WTC11 (cell line): ENCODE data around the gene AFAP1L1. TPM values are rescaled to one million over a fixed set of nuclear protein-coding genes. Genes with fewer than 3 reads are reported as not detected.
"Not testable (repeated sequence)": the region's sequence is repeated elsewhere in the genome, so short reads cannot be mapped to it uniquely, and the experiment has no call there.

ENCODE experiments used
- ATAC-seq: fragments of 200-7000 bp; cut with Tn5 transposase; 2 replicates; pipeline ENCODE4 v1.10.0; 2021; ENCODE audit warnings: mild to moderate bottlenecking, moderate library complexity
- CTCF ChIA-PET: fragments of 300-600 bp; sonication (Branson Sonifier 250); formaldehyde crosslinking; loops from one replicate; lab custom pipeline; 2021; ENCODE audit warnings: antibody characterized with exemption; lab: Charles Lee
- POLR2A ChIA-PET: fragments of 350-600 bp; sonication (Branson Sonifier 250); formaldehyde crosslinking; loops from one replicate; lab custom pipeline; 2021; ENCODE audit warnings: antibody characterized with exemption; lab: Charles Lee
- DNase-seq: peaks from one replicate; pipeline ENCODE4 v3.0.0; 2021; ENCODE audit warnings: low spot score
- H3K27ac Mint-ChIP-seq: 2 replicates; pipeline ENCODE4 v1.8.0; 2021; ENCODE audit warnings: mixed read lengths
- H3K27me3 Mint-ChIP-seq: 2 replicates; pipeline ENCODE4 v1.8.0; 2021; ENCODE audit warnings: low read depth, mild to moderate bottlenecking, moderate library complexity, mixed read lengths
- H3K36me3 Mint-ChIP-seq: 2 replicates; pipeline ENCODE4 v1.8.0; 2021; ENCODE audit warnings: mixed read lengths
- H3K4me1 Mint-ChIP-seq: 2 replicates; pipeline ENCODE4 v1.8.0; 2022; ENCODE audit warnings: mixed read lengths
- H3K4me3 Mint-ChIP-seq: 2 replicates; pipeline ENCODE4 v1.8.0; 2021; ENCODE audit warnings: mild to moderate bottlenecking, moderate library complexity, mixed read lengths
- H3K9me3 Mint-ChIP-seq: 2 replicates; pipeline ENCODE4 v1.8.0; 2021; ENCODE audit warnings: mixed read lengths
- CBFB ChIP-seq: sonication (generic); formaldehyde crosslinking; IDR thresholded peaks from 2 replicates; pipeline ENCODE4 v1.8.1; 2022; ENCODE audit warnings: mild to moderate bottlenecking, low read depth, missing genetic modification reagents
- EMX1 ChIP-seq: fragments of 250-450 bp; sonication (Bioruptor Pico); IDR thresholded peaks from 2 replicates; pipeline ENCODE4 v1.8.0; 2021; ENCODE audit warnings: mild to moderate bottlenecking
- FOXK1 ChIP-seq: sonication (generic); formaldehyde crosslinking; IDR thresholded peaks from 2 replicates; pipeline ENCODE4 v1.8.0; 2022; ENCODE audit warnings: mild to moderate bottlenecking, moderate library complexity, missing genetic modification reagents
- NFYB ChIP-seq: sonication (generic); formaldehyde crosslinking; conservative IDR thresholded peaks from 2 replicates; pipeline ENCODE4 v1.8.0; 2022; ENCODE audit warnings: low read depth, missing genetic modification reagents
- NR2C2 ChIP-seq: sonication (generic); formaldehyde crosslinking; IDR thresholded peaks from 2 replicates; pipeline ENCODE4 v1.8.0; 2022; ENCODE audit warnings: mild to moderate bottlenecking, missing genetic modification reagents
- NR3C1 ChIP-seq: sonication (generic); formaldehyde crosslinking; conservative IDR thresholded peaks from 2 replicates; pipeline ENCODE4 v1.8.1; 2023; ENCODE audit warnings: low read depth, mild to moderate bottlenecking, missing genetic modification reagents
- ZNF263 ChIP-seq: sonication (generic); formaldehyde crosslinking; IDR thresholded peaks from 2 replicates; pipeline ENCODE4 v1.8.1; 2022; ENCODE audit warnings: low read depth, mild to moderate bottlenecking, moderate library complexity, missing genetic modification reagents
- ZNF317 ChIP-seq: sonication (generic); formaldehyde crosslinking; IDR thresholded peaks from 2 replicates; pipeline ENCODE4 v1.8.1; 2023; ENCODE audit warnings: low read depth, mild to moderate bottlenecking, moderate library complexity, missing genetic modification reagents, borderline replicate concordance
- ZNF416 ChIP-seq: fragments of 250-450 bp; sonication (Bioruptor Pico); IDR thresholded peaks from 2 replicates; pipeline ENCODE4 v1.9.0; 2021; ENCODE audit warnings: mild to moderate bottlenecking, inconsistent platforms
- ZNF671 ChIP-seq: fragments of 250-450 bp; sonication (Bioruptor Pico); IDR thresholded peaks from 2 replicates; pipeline ENCODE4 v1.8.0; 2021; ENCODE audit warnings: mild to moderate bottlenecking
- total RNA-seq: library from RNA; stranded (reverse); gene quantifications from 3 replicates; pipeline ENCODE4 v1.2.3, GENCODE V29; 2021
- TF ChIP-seq, protein P1 (sequence below): sonication (generic); formaldehyde crosslinking; IDR thresholded peaks from 2 replicates; pipeline ENCODE4 v1.8.1; 2022; ENCODE audit warnings: mild to moderate bottlenecking, missing genetic modification reagents, moderate library complexity, borderline replicate concordance
- TF ChIP-seq, protein P2 (sequence below): sonication (generic); formaldehyde crosslinking; IDR thresholded peaks from 2 replicates; pipeline ENCODE4 v1.8.1; 2022; ENCODE audit warnings: low read depth, missing genetic modification reagents, borderline replicate concordance
- TF ChIP-seq, protein P3 (sequence below): sonication (generic); formaldehyde crosslinking; IDR thresholded peaks from 2 replicates; pipeline ENCODE4 v1.8.1; 2023; ENCODE audit warnings: mild to moderate bottlenecking, missing genetic modification reagents, moderate library complexity
- TF ChIP-seq, protein P4 (sequence below): fragments of 250-450 bp; sonication (Bioruptor Pico); IDR thresholded peaks from 2 replicates; pipeline ENCODE4 v2.1.2; 2022; ENCODE audit warnings: mild to moderate bottlenecking, moderate library complexity
- TF ChIP-seq, protein P5 (sequence below): sonication (generic); formaldehyde crosslinking; conservative IDR thresholded peaks from 2 replicates; pipeline ENCODE4 v1.8.1; 2023; ENCODE audit warnings: mild to moderate bottlenecking, low read depth, missing genetic modification reagents, moderate library complexity
- TF ChIP-seq, protein P6 (sequence below): sonication (generic); formaldehyde crosslinking; IDR thresholded peaks from 2 replicates; pipeline ENCODE4 v1.8.0; 2022; ENCODE audit warnings: missing genetic modification reagents
- TF ChIP-seq, protein P7 (sequence below): sonication (generic); formaldehyde crosslinking; IDR thresholded peaks from 2 replicates; pipeline ENCODE4 v1.8.1; 2023; ENCODE audit warnings: mild to moderate bottlenecking, missing genetic modification reagents

The AFAP1L1 gene
- total RNA-seq, 1 experiment from 2014 or later: 8.4 TPM

DNA sequence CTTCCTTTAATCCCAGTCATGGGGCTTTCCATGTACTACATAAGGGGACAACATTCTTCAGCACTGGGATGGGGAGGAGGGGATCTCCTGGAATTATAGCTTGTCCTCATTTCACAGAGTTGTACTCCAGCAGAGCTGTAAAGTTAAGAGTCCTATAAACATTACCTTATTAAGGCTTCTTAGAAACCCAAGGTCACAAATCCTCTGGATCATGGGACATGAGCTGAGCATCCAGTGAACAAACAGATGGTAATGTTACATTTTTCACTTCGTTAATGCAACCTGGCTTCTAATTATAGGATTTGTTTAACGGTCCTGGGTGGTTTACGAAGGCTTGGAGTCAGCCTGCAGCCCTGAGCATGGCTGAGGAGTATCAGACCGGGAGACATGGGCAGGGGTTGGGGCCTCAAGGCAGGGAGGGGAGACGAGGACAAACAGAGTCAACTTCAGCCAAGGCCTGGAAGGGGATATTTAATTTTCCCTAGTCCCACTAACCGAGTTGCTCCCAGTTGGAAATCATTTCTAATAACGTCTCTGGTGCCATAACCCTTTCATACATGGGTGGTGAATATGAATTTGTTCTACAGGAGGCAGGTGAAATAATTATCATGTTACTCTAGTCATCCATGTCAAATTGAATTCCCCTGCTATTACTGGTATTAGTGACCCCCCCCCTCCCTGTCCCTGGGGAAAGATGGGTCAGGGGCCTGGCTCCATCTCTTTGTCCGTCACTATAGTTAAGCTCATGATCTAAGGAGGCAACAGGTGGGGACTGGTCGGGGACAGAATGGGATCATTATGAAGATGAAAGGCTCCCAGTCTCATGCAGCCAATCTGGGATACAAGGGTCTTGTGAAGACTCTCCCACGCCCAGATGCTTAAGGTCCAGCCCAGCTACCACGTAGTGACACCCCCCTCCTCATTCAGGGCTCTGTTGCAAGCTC lies 118.2 kb downstream of the AFAP1L1 start:
- no peak for DNase-seq
- H3K27ac Mint-ChIP-seq: no peak overlapping the region
- ChIA-PET POLR2A (no interaction called here), CTCF (interaction anchor here (0.6 to 1.9 kb wide), 6 partner anchors 7 to 841 kb away, joined by 3 to 8 read pairs (median 4); no protein-coding TSS in a partner anchor)
- no peaks in the 10 kb centered on the region for H3K36me3 Mint-ChIP-seq
- H3K27me3 Mint-ChIP-seq: no peaks in the 10 kb centered on the region
- H3K9me3 Mint-ChIP-seq: peaks cover 5% of the 10 kb centered on the region
- ATAC-seq: no peak
- peaks cover 3% of the 10 kb centered on the region; the same call in 1 of the 2 replicates for H3K4me1 Mint-ChIP-seq
- no peak overlapping the region for H3K4me3 Mint-ChIP-seq
- no peak for TF ChIP-seq CBFB (CRISPR knock-in tag)
- no peak for TF ChIP-seq ZNF263
- TF ChIP-seq, protein P1, sequence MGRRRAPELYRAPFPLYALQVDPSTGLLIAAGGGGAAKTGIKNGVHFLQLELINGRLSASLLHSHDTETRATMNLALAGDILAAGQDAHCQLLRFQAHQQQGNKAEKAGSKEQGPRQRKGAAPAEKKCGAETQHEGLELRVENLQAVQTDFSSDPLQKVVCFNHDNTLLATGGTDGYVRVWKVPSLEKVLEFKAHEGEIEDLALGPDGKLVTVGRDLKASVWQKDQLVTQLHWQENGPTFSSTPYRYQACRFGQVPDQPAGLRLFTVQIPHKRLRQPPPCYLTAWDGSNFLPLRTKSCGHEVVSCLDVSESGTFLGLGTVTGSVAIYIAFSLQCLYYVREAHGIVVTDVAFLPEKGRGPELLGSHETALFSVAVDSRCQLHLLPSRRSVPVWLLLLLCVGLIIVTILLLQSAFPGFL: no peak
- no peak for TF ChIP-seq ZNF416
- TF ChIP-seq, protein P2, sequence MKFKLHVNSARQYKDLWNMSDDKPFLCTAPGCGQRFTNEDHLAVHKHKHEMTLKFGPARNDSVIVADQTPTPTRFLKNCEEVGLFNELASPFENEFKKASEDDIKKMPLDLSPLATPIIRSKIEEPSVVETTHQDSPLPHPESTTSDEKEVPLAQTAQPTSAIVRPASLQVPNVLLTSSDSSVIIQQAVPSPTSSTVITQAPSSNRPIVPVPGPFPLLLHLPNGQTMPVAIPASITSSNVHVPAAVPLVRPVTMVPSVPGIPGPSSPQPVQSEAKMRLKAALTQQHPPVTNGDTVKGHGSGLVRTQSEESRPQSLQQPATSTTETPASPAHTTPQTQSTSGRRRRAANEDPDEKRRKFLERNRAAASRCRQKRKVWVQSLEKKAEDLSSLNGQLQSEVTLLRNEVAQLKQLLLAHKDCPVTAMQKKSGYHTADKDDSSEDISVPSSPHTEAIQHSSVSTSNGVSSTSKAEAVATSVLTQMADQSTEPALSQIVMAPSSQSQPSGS (CRISPR knock-in tag): no peak
- TF ChIP-seq NR2C2 (CRISPR knock-in tag): no peak
- TF ChIP-seq NFYB: no peak
- no peak for TF ChIP-seq NR3C1
- TF ChIP-seq EMX1 (CRISPR knock-in tag): no peak
- TF ChIP-seq, protein P3, sequence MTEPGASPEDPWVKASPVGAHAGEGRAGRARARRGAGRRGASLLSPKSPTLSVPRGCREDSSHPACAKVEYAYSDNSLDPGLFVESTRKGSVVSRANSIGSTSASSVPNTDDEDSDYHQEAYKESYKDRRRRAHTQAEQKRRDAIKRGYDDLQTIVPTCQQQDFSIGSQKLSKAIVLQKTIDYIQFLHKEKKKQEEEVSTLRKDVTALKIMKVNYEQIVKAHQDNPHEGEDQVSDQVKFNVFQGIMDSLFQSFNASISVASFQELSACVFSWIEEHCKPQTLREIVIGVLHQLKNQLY (CRISPR knock-in tag): no peak
- no peak for TF ChIP-seq ZNF671 (CRISPR knock-in tag)
- no peak for TF ChIP-seq FOXK1
- TF ChIP-seq, protein P4, sequence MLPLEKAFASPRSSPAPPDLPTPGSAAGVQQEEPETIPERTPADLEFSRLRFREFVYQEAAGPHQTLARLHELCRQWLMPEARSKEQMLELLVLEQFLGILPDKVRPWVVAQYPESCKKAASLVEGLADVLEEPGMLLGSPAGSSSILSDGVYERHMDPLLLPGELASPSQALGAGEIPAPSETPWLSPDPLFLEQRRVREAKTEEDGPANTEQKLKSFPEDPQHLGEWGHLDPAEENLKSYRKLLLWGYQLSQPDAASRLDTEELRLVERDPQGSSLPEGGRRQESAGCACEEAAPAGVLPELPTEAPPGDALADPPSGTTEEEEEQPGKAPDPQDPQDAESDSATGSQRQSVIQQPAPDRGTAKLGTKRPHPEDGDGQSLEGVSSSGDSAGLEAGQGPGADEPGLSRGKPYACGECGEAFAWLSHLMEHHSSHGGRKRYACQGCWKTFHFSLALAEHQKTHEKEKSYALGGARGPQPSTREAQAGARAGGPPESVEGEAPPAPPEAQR (CRISPR knock-in tag): no peak
- TF ChIP-seq, protein P5, sequence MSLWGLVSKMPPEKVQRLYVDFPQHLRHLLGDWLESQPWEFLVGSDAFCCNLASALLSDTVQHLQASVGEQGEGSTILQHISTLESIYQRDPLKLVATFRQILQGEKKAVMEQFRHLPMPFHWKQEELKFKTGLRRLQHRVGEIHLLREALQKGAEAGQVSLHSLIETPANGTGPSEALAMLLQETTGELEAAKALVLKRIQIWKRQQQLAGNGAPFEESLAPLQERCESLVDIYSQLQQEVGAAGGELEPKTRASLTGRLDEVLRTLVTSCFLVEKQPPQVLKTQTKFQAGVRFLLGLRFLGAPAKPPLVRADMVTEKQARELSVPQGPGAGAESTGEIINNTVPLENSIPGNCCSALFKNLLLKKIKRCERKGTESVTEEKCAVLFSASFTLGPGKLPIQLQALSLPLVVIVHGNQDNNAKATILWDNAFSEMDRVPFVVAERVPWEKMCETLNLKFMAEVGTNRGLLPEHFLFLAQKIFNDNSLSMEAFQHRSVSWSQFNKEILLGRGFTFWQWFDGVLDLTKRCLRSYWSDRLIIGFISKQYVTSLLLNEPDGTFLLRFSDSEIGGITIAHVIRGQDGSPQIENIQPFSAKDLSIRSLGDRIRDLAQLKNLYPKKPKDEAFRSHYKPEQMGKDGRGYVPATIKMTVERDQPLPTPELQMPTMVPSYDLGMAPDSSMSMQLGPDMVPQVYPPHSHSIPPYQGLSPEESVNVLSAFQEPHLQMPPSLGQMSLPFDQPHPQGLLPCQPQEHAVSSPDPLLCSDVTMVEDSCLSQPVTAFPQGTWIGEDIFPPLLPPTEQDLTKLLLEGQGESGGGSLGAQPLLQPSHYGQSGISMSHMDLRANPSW (CRISPR knock-in tag): no peak
- no peak for TF ChIP-seq ZNF317 (CRISPR knock-in tag)
- TF ChIP-seq, protein P6, sequence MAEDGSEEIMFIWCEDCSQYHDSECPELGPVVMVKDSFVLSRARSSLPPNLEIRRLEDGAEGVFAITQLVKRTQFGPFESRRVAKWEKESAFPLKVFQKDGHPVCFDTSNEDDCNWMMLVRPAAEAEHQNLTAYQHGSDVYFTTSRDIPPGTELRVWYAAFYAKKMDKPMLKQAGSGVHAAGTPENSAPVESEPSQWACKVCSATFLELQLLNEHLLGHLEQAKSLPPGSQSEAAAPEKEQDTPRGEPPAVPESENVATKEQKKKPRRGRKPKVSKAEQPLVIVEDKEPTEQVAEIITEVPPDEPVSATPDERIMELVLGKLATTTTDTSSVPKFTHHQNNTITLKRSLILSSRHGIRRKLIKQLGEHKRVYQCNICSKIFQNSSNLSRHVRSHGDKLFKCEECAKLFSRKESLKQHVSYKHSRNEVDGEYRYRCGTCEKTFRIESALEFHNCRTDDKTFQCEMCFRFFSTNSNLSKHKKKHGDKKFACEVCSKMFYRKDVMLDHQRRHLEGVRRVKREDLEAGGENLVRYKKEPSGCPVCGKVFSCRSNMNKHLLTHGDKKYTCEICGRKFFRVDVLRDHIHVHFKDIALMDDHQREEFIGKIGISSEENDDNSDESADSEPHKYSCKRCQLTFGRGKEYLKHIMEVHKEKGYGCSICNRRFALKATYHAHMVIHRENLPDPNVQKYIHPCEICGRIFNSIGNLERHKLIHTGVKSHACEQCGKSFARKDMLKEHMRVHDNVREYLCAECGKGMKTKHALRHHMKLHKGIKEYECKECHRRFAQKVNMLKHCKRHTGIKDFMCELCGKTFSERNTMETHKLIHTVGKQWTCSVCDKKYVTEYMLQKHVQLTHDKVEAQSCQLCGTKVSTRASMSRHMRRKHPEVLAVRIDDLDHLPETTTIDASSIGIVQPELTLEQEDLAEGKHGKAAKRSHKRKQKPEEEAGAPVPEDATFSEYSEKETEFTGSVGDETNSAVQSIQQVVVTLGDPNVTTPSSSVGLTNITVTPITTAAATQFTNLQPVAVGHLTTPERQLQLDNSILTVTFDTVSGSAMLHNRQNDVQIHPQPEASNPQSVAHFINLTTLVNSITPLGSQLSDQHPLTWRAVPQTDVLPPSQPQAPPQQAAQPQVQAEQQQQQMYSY (CRISPR knock-in tag): no peak
- TF ChIP-seq, protein P7, sequence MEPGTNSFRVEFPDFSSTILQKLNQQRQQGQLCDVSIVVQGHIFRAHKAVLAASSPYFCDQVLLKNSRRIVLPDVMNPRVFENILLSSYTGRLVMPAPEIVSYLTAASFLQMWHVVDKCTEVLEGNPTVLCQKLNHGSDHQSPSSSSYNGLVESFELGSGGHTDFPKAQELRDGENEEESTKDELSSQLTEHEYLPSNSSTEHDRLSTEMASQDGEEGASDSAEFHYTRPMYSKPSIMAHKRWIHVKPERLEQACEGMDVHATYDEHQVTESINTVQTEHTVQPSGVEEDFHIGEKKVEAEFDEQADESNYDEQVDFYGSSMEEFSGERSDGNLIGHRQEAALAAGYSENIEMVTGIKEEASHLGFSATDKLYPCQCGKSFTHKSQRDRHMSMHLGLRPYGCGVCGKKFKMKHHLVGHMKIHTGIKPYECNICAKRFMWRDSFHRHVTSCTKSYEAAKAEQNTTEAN: no peak
- TF ChIP-seq, all 79 proteins: peak for 0

DNA sequence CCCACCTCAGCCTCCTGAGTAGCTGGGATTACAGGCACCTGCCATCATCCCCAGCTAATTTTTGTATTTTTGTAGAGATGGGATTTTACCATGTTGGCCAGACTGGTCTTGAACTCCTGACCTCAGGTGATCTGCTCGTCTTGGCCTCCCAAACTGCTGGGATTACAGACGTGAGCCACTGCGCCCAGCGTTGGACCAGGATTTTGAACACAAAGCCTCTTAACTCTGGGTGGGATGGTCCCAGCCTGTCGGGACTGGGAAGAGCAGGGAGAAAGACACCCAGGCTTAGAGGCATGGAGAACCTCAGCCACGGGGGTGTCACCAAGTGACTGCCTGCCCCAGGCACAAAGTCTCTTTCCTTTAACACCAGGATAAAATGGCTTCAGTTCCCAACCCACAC lies 119.4 kb downstream of the AFAP1L1 start:
- H3K27me3 Mint-ChIP-seq, H3K4me3 Mint-ChIP-seq, ATAC-seq, H3K27ac Mint-ChIP-seq, DNase-seq, H3K4me1 Mint-ChIP-seq, H3K9me3 Mint-ChIP-seq, H3K36me3 Mint-ChIP-seq, POLR2A ChIA-PET: not testable (repeated sequence)
- CTCF ChIA-PET: interaction anchor here (0.9 to 1.9 kb wide), 3 partner anchors 9 to 43 kb away, joined by 3 to 8 read pairs (median 6); no protein-coding TSS in a partner anchor
